Natural killer cell (primary cell): ENCODE data around the gene CRISP1. TPM values are rescaled to one million over a fixed set of nuclear protein-coding genes. Genes with fewer than 3 reads are reported as not detected.

Experiments
- ATAC-seq, 3 donors: fragments of 150-1000 bp in 2 of 3; fragments of 200-7000 bp in 1 of 3; cut with Tn5 transposase; 1 replicate in 1 of 3; 2 replicates in 2 of 3; pipeline ENCODE4 v1.10.0; 2021; ENCODE audit warnings: mild to moderate bottlenecking in 2 of 3, moderate library complexity in 2 of 3
- DNase-seq, 2 donors: peaks; one replicate each; pipeline versions ENCODE4 v3.0.0 to v3.0.0-alpha.2; 2013 to 2021; ENCODE audit warnings: mixed read lengths in 1 of 2
- H3K27ac ChIP-seq: one replicate; pipeline ENCODE4 v1.5.1; 2013; ENCODE audit warnings: mild to moderate bottlenecking, low read length
- H3K27me3 ChIP-seq: one replicate; pipeline ENCODE4 v1.6.1; 2013; ENCODE audit warnings: low read length; ENCODE audit not compliant: control insufficient read depth, insufficient read depth
- H3K36me3 ChIP-seq: one replicate; pipeline ENCODE4 v1.6.1; 2013; ENCODE audit warnings: low read length; ENCODE audit not compliant: control insufficient read depth, insufficient read depth
- H3K4me1 ChIP-seq: one replicate; pipeline ENCODE4 v1.6.1; 2013; ENCODE audit warnings: low read length; ENCODE audit not compliant: control insufficient read depth, insufficient read depth
- H3K4me3 ChIP-seq: one replicate; pipeline ENCODE4 v1.5.1; 2013; ENCODE audit warnings: low read length
- H3K9me3 ChIP-seq: one replicate; pipeline ENCODE4 v1.6.1; 2013; ENCODE audit warnings: low read length; ENCODE audit not compliant: control insufficient read depth, insufficient read depth
- H3K27ac Mint-ChIP-seq, 2 donors: one replicate each; pipeline ENCODE4 v1.8.0; 2022; ENCODE audit warnings: mild to moderate bottlenecking in 2 of 2, mixed read lengths in 2 of 2, moderate library complexity in 1 of 2
- H3K27me3 Mint-ChIP-seq, 2 donors: one replicate each; pipeline ENCODE4 v1.8.0; 2022; ENCODE audit warnings: low read depth in 2 of 2, mixed read lengths in 2 of 2
- H3K36me3 Mint-ChIP-seq: one replicate; pipeline ENCODE4 v1.8.0; 2022; ENCODE audit warnings: mixed read lengths
- H3K4me1 Mint-ChIP-seq, 2 donors: one replicate each; pipeline ENCODE4 v1.8.0; 2022; ENCODE audit warnings: mixed read lengths in 2 of 2
- H3K4me3 Mint-ChIP-seq: one replicate; pipeline ENCODE4 v1.8.0; 2022; ENCODE audit warnings: mild to moderate bottlenecking, moderate library complexity, mixed read lengths
- H3K9me3 Mint-ChIP-seq, 2 donors: one replicate each; pipeline ENCODE4 v1.8.0; 2022; ENCODE audit warnings: mixed read lengths in 2 of 2
- CTCF ChIP-seq: fragments of 200-600 bp; IDR thresholded peaks from one replicate; pipeline ENCODE4 v1.8.0; 2022; ENCODE audit warnings: antibody characterized with exemption
- WGBS: methylation state at CpG from one replicate; pipeline ENCODE4 v1.1.7; 2013; ENCODE audit warnings: missing lambda C conversion rate; ENCODE audit not compliant: insufficient coverage; 5-methylcytosine and 5-hydroxymethylcytosine counted together
- intact Hi-C: fragments of 100-400 bp; cut with micrococcal nuclease; formaldehyde crosslinking; loops from one replicate; pipeline ENCODE4 v1.14.2; 2022
- total RNA-seq, 4 donors: library from RNA; stranded (reverse); fragments of 120-200 nt in 1 of 4; gene quantifications; one replicate each; pipeline versions ENCODE4 v1.2.3 to v1.2.4, GENCODE V29; 2013 to 2022

CRISP1 gene
- total RNA-seq, 3 donors from 2014 or later (not counting 1 experiment from before 2014, with no cell fraction given), result not detected

- WGBS, result 94% methylated on average over 1 of the region's 2 CpGs
- Histone ChIP-seq H3K27ac (no peak overlapping the region), H3K9me3 (no peaks in the 10 kb centered on the region), H3K4me1 (no peaks in the 10 kb centered on the region), H3K4me3 (no peak overlapping the region), H3K36me3 (no peaks in the 10 kb centered on the region), H3K27me3 (no peaks in the 10 kb centered on the region)
- Mint-ChIP-seq H3K27ac (no peak overlapping the region), H3K9me3 (no peaks in the 10 kb centered on the region), H3K4me1 (no peaks in the 10 kb centered on the region), H3K36me3 (no peaks in the 10 kb centered on the region), H3K27me3 (no peaks in the 10 kb centered on the region), H3K4me3 (no peak overlapping the region)
- no peak for TF ChIP-seq CTCF
- ATAC-seq, result no peak
- DNase-seq, result no peak
- intact Hi-C loops, result no loop called here
Measured at GRCh38 chr6:49847673-49848072, 18.7 kb downstream of the CRISP1 start.

- no peak for TF ChIP-seq CTCF
- no peak overlapping the region for H3K4me3 Mint-ChIP-seq
- Histone ChIP-seq H3K27ac (no peak overlapping the region), H3K4me1 (no peaks in the 10 kb centered on the region), H3K27me3 (no peaks in the 10 kb centered on the region), H3K4me3 (no peak overlapping the region), H3K9me3 (no peaks in the 10 kb centered on the region), H3K36me3 (no peaks in the 10 kb centered on the region)
- 100% methylated on average over 4 of the region's 4 CpGs for WGBS
- H3K27ac Mint-ChIP-seq, result no peak overlapping the region
- H3K9me3 Mint-ChIP-seq, result peaks cover 0 to 2% of the 10 kb centered on the region in 2 donors
- ATAC-seq (no peak), DNase-seq (no peak)
- no peaks in the 10 kb centered on the region for H3K4me1 Mint-ChIP-seq
- H3K27me3 Mint-ChIP-seq, result no peaks in the 10 kb centered on the region
- H3K36me3 Mint-ChIP-seq, result no peaks in the 10 kb centered on the region
- intact Hi-C loops, result no loop called here
Measured at GRCh38 chr6:49847014-49847413, 19.3 kb downstream of the CRISP1 start.

GRCh38 chr6:49841424-49841823 is 24.9 kb downstream of the CRISP1 start:
- no peak for TF ChIP-seq CTCF
- Mint-ChIP-seq H3K9me3 (peaks cover 0 to 2% of the 10 kb centered on the region in 2 donors), H3K4me3 (no peak overlapping the region), H3K4me1 (no peaks in the 10 kb centered on the region), H3K27ac (no peak overlapping the region), H3K36me3 (no peaks in the 10 kb centered on the region), H3K27me3 (no peaks in the 10 kb centered on the region)
- Histone ChIP-seq H3K9me3 (no peaks in the 10 kb centered on the region), H3K27ac (no peak overlapping the region), H3K36me3 (no peaks in the 10 kb centered on the region), H3K4me1 (no peaks in the 10 kb centered on the region), H3K27me3 (no peaks in the 10 kb centered on the region), H3K4me3 (no peak overlapping the region)
- intact Hi-C loops, result no loop called here
- WGBS, result 85% methylated on average over 3 of the region's 4 CpGs
- ATAC-seq, result no peak
- no peak for DNase-seq

GRCh38 chr6:49839957-49840356 is 26.4 kb downstream of the CRISP1 start:
- TF ChIP-seq CTCF, result no peak
- Mint-ChIP-seq H3K27me3 (no peaks in the 10 kb centered on the region), H3K9me3 (peaks cover 0 to 4% of the 10 kb centered on the region in 2 donors), H3K4me3 (no peak overlapping the region), H3K36me3 (no peaks in the 10 kb centered on the region), H3K4me1 (no peaks in the 10 kb centered on the region), H3K27ac (no peak overlapping the region)
- WGBS, result 84% methylated on average over 2 of the region's 2 CpGs
- H3K9me3 ChIP-seq, result no peaks in the 10 kb centered on the region
- H3K27me3 ChIP-seq, result no peaks in the 10 kb centered on the region
- H3K36me3 ChIP-seq, result no peaks in the 10 kb centered on the region
- DNase-seq, result no peak
- no peak overlapping the region for H3K4me3 ChIP-seq
- intact Hi-C loops, result loop anchor here (10.0 kb wide), 1 partner anchor 305 kb away; no protein-coding TSS in a partner anchor
- no peaks in the 10 kb centered on the region for H3K4me1 ChIP-seq
- no peak for ATAC-seq
- H3K27ac ChIP-seq, result no peak overlapping the region
